ENCODE results near the gene THOC6.

Gene THOC6

DNA sequence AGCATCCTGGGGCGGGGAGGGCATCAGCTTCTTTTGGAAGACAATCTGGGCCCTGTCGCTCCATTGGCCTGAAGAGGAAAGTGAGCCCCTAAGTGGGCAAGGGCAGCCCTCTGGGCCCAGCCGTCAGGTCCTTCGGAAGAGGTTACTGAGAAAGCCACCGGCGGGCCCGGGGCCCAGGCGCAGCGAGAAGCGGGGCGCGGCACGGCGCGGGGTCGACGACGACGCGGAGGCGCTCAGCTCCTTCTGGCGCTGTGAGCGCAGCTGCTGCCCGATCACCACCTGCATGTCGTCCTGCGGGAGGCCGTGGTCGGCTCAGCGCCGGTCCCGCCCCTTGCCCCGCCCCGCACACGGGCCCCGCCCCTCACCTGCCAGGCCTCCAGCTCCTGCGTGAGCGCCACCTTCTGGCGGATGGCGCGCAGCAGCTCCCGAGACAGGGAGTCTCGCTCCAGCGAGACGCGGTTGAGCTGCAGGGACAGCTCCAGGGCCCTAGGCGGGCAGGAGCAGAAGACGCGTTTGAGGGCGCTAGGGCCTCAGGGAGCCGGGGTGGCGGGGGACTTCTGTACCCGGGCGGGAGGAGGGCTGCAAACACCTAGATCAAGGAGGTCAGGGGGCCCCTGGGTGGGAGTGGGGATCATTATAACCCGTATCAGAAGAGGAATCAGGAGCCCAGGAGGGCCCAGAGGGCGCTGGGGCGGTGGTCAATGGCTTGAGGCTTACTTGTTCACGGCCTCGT lies 4.3 kb downstream of the THOC6 start:
- Histone ChIP-seq H3K9me3 (ENCODE audit: control insufficient read depth, insufficient read depth, low read depth, low read length) (no peaks in the 10 kb centered on the region), H3K4me1 (ENCODE audit: control insufficient read depth, insufficient read depth, low read length) (peaks cover 7% of the 10 kb centered on the region), H3K36me3 (ENCODE audit: control insufficient read depth in 2 of 2, insufficient read depth in 1 of 2, low read length in 2 of 2) (peaks cover 0 to 22% of the 10 kb centered on the region in 2 experiments; a peak in 1 of 3 replicates), H3K4me3 (ENCODE audit: low read depth, low read length) (no peak overlapping the region), H3K27ac (ENCODE audit: extremely low read depth, low read depth, low read length) (no peak overlapping the region)
- CTCF ChIA-PET, result interaction anchor here (0.5 to 9.2 kb wide), 24 partner anchors 9 to 379 kb away, joined by 3 to 149 read pairs (median 4); partner anchors contain the start of genes BICDL2, MMP25 and TNFRSF12A
- POLR2A ChIA-PET, result interaction anchor here (0.7 to 11.9 kb wide), 17 partner anchors 8 to 144 kb away, joined by 3 to 247 read pairs (median 5); partner anchors contain the start of genes KREMEN2, MMP25, PAQR4 and TNFRSF12A
- TF ChIP-seq ZNF624 (tag by site-specific recombination; IDR thresholded peaks at IDR 0.05), result no peak
- TF ChIP-seq OVOL3 (tag by site-specific recombination; IDR thresholded peaks at IDR 0.05), result no peak
- no peak for TF ChIP-seq ZNF239 (tag by site-specific recombination; IDR thresholded peaks at IDR 0.05)
- TF ChIP-seq, protein P1, sequence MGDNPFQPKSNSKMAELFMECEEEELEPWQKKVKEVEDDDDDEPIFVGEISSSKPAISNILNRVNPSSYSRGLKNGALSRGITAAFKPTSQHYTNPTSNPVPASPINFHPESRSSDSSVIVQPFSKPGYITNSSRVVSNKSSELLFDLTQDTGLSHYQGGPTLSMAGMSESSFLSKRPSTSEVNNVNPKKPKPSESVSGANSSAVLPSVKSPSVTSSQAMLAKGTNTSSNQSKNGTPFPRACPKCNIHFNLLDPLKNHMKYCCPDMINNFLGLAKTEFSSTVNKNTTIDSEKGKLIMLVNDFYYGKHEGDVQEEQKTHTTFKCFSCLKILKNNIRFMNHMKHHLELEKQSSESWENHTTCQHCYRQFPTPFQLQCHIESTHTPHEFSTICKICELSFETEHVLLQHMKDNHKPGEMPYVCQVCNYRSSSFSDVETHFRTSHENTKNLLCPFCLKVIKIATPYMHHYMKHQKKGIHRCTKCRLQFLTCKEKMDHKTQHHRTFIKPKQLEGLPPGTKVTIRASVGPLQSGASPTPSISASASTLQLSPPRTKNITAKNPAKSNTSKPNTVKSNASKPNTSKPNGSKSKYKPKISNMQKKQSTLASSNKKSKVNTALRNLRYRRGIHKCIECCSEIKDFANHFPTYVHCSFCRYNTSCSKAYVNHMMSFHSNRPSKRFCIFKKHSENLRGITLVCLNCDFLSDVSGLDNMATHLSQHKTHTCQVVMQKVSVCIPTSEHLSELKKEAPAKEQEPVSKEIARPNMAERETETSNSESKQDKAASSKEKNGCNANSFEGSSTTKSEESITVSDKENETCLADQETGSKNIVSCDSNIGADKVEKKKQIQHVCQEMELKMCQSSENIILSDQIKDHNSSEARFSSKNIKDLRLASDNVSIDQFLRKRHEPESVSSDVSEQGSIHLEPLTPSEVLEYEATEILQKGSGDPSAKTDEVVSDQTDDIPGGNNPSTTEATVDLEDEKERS (tag by site-specific recombination; IDR thresholded peaks at IDR 0.05), result no peak
- TF ChIP-seq ZXDB (tag by site-specific recombination; IDR thresholded peaks at IDR 0.05), result peak; percentile 16; the same call in 1 of the 2 replicates
- TF ChIP-seq ZBTB21 (tag by site-specific recombination; IDR thresholded peaks at IDR 0.05), result no peak
- TF ChIP-seq TCF7L2 (IDR thresholded peaks at IDR 0.05; ENCODE audit: borderline replicate concordance, low read depth, low read length), result no peak
- no peak for TF ChIP-seq ZNF48 (tag by site-specific recombination; IDR thresholded peaks at IDR 0.05)
- TF ChIP-seq, protein P2, sequence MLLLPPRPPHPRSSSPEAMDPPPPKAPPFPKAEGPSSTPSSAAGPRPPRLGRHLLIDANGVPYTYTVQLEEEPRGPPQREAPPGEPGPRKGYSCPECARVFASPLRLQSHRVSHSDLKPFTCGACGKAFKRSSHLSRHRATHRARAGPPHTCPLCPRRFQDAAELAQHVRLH (tag by site-specific recombination; IDR thresholded peaks at IDR 0.05), result no peak
- TF ChIP-seq ZNF558 (tag by site-specific recombination; IDR thresholded peaks at IDR 0.05), result no peak
- TF ChIP-seq ZNF114 (tag by site-specific recombination; IDR thresholded peaks at IDR 0.05), result no peak
- no peak for TF ChIP-seq ZNF10 (tag by site-specific recombination; IDR thresholded peaks at IDR 0.05)
- no peak for TF ChIP-seq ZNF19 (tag by site-specific recombination; IDR thresholded peaks at IDR 0.05; ENCODE audit: low read depth)
- no peak for TF ChIP-seq ZNF658 (tag by site-specific recombination; IDR thresholded peaks at IDR 0.05)
- TF ChIP-seq ZNF292 (tag by site-specific recombination; IDR thresholded peaks at IDR 0.05; ENCODE audit: borderline replicate concordance, low read depth), result no peak
- no peak for TF ChIP-seq MZF1 (tag by site-specific recombination; IDR thresholded peaks at IDR 0.05; ENCODE audit: borderline replicate concordance)
- no peak for TF ChIP-seq GLI2 (tag by site-specific recombination; IDR thresholded peaks at IDR 0.05; ENCODE audit: borderline replicate concordance, low read depth)
- TF ChIP-seq ZNF549 (tag by site-specific recombination; IDR thresholded peaks at IDR 0.05), result no peak; the same call in 1 of the 2 replicates
- no peak for TF ChIP-seq ZNF561 (tag by site-specific recombination; IDR thresholded peaks at IDR 0.05; ENCODE audit: borderline replicate concordance)
- peak; percentile 48 for TF ChIP-seq ZBTB8A (tag by site-specific recombination; IDR thresholded peaks at IDR 0.05)
- no peak for TF ChIP-seq ZBTB48 (tag by site-specific recombination; IDR thresholded peaks at IDR 0.05)
- TF ChIP-seq, protein P3, sequence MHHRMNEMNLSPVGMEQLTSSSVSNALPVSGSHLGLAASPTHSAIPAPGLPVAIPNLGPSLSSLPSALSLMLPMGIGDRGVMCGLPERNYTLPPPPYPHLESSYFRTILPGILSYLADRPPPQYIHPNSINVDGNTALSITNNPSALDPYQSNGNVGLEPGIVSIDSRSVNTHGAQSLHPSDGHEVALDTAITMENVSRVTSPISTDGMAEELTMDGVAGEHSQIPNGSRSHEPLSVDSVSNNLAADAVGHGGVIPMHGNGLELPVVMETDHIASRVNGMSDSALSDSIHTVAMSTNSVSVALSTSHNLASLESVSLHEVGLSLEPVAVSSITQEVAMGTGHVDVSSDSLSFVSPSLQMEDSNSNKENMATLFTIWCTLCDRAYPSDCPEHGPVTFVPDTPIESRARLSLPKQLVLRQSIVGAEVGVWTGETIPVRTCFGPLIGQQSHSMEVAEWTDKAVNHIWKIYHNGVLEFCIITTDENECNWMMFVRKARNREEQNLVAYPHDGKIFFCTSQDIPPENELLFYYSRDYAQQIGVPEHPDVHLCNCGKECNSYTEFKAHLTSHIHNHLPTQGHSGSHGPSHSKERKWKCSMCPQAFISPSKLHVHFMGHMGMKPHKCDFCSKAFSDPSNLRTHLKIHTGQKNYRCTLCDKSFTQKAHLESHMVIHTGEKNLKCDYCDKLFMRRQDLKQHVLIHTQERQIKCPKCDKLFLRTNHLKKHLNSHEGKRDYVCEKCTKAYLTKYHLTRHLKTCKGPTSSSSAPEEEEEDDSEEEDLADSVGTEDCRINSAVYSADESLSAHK (tag by site-specific recombination; IDR thresholded peaks at IDR 0.05), result no peak
- TF ChIP-seq, protein P4, sequence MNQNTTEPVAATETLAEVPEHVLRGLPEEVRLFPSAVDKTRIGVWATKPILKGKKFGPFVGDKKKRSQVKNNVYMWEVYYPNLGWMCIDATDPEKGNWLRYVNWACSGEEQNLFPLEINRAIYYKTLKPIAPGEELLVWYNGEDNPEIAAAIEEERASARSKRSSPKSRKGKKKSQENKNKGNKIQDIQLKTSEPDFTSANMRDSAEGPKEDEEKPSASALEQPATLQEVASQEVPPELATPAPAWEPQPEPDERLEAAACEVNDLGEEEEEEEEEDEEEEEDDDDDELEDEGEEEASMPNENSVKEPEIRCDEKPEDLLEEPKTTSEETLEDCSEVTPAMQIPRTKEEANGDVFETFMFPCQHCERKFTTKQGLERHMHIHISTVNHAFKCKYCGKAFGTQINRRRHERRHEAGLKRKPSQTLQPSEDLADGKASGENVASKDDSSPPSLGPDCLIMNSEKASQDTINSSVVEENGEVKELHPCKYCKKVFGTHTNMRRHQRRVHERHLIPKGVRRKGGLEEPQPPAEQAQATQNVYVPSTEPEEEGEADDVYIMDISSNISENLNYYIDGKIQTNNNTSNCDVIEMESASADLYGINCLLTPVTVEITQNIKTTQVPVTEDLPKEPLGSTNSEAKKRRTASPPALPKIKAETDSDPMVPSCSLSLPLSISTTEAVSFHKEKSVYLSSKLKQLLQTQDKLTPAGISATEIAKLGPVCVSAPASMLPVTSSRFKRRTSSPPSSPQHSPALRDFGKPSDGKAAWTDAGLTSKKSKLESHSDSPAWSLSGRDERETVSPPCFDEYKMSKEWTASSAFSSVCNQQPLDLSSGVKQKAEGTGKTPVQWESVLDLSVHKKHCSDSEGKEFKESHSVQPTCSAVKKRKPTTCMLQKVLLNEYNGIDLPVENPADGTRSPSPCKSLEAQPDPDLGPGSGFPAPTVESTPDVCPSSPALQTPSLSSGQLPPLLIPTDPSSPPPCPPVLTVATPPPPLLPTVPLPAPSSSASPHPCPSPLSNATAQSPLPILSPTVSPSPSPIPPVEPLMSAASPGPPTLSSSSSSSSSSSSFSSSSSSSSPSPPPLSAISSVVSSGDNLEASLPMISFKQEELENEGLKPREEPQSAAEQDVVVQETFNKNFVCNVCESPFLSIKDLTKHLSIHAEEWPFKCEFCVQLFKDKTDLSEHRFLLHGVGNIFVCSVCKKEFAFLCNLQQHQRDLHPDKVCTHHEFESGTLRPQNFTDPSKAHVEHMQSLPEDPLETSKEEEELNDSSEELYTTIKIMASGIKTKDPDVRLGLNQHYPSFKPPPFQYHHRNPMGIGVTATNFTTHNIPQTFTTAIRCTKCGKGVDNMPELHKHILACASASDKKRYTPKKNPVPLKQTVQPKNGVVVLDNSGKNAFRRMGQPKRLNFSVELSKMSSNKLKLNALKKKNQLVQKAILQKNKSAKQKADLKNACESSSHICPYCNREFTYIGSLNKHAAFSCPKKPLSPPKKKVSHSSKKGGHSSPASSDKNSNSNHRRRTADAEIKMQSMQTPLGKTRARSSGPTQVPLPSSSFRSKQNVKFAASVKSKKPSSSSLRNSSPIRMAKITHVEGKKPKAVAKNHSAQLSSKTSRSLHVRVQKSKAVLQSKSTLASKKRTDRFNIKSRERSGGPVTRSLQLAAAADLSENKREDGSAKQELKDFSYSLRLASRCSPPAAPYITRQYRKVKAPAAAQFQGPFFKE (tag by site-specific recombination; IDR thresholded peaks at IDR 0.05; ENCODE audit: borderline replicate concordance), result no peak
- no peak for TF ChIP-seq ZNF174 (tag by site-specific recombination; IDR thresholded peaks at IDR 0.05)
- TF ChIP-seq ZNF423 (tag by site-specific recombination; IDR thresholded peaks at IDR 0.05), result no peak

All from HEK293 (cell line).